Measurements from ENCODE around the gene SCP2. TPM values are rescaled to one million over a fixed set of nuclear protein-coding genes. Genes with fewer than 3 reads are reported as not detected.

The SCP2 gene
- total RNA-seq, 1 experiment from 2014 or later = 56.4 TPM

DNA sequence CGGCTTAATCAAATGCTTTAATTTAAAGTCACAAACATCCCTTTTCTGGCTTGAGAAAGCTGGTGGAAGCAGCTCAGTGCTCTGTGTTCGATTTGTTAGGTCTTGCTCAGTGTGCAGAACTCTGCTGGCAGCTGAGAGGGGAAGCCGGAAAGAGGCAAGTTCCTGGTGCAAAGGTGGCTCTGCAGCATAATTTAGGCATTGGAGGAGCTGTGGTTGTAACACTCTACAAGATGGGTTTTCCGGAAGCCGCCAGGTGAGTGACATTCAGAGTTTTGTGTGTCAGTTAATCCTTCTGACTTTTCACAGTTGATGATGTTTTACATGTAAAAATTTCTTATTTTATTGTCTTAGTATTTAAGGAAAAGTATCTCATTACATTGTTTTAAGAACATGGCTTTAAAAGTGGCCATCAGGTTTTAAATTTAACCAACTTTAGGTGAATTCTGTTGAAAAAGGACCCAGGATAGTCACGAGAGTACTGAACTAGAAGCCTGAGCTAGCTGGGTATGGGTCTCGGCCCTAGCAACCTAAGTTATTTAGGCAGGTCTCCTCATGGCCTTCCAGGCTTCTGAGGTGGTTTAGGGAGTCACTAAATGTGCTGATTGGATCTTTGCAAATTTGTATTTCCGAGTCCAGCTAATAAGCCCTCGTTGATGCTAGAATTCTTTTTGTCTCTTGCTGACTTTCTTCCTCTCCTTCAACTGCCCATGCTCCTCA lies 87.9 kb downstream of the SCP2 start (continued):
- TF ChIP-seq, protein P1, sequence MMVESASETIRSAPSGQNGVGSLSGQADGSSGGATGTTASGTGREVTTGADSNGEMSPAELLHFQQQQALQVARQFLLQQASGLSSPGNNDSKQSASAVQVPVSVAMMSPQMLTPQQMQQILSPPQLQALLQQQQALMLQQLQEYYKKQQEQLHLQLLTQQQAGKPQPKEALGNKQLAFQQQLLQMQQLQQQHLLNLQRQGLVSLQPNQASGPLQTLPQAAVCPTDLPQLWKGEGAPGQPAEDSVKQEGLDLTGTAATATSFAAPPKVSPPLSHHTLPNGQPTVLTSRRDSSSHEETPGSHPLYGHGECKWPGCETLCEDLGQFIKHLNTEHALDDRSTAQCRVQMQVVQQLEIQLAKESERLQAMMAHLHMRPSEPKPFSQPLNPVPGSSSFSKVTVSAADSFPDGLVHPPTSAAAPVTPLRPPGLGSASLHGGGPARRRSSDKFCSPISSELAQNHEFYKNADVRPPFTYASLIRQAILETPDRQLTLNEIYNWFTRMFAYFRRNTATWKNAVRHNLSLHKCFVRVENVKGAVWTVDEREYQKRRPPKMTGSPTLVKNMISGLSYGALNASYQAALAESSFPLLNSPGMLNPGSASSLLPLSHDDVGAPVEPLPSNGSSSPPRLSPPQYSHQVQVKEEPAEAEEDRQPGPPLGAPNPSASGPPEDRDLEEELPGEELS (CRISPR knock-in tag; IDR thresholded peaks at IDR 0.05) = no peak
- no peak for TF ChIP-seq JAZF1 (CRISPR knock-in tag; IDR thresholded peaks at IDR 0.05)
- no peak for TF ChIP-seq E2F5 (CRISPR knock-in tag; IDR thresholded peaks at IDR 0.05)
- TF ChIP-seq USF1 (CRISPR knock-in tag; IDR thresholded peaks at IDR 0.05) = no peak
- TF ChIP-seq, protein P2, sequence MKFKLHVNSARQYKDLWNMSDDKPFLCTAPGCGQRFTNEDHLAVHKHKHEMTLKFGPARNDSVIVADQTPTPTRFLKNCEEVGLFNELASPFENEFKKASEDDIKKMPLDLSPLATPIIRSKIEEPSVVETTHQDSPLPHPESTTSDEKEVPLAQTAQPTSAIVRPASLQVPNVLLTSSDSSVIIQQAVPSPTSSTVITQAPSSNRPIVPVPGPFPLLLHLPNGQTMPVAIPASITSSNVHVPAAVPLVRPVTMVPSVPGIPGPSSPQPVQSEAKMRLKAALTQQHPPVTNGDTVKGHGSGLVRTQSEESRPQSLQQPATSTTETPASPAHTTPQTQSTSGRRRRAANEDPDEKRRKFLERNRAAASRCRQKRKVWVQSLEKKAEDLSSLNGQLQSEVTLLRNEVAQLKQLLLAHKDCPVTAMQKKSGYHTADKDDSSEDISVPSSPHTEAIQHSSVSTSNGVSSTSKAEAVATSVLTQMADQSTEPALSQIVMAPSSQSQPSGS (CRISPR knock-in tag; IDR thresholded peaks at IDR 0.05; ENCODE audit: borderline replicate concordance, low read depth) = no peak
- TF ChIP-seq HMGA2 (CRISPR knock-in tag; IDR thresholded peaks at IDR 0.05) = no peak
- TF ChIP-seq CBFB (CRISPR knock-in tag; IDR thresholded peaks at IDR 0.05; ENCODE audit: low read depth) = no peak
- no peak for TF ChIP-seq NFATC4 (CRISPR knock-in tag; IDR thresholded peaks at IDR 0.05)
- TF ChIP-seq ZNF396 (CRISPR knock-in tag; IDR thresholded peaks at IDR 0.05; ENCODE audit: borderline replicate concordance) = no peak
- no peak for TF ChIP-seq FOXJ3 (CRISPR knock-in tag; IDR thresholded peaks at IDR 0.05; ENCODE audit: borderline replicate concordance)
- no peak for TF ChIP-seq ZNF416 (CRISPR knock-in tag; IDR thresholded peaks at IDR 0.05)
- no peak for TF ChIP-seq ZNF138 (CRISPR knock-in tag; conservative IDR thresholded peaks at IDR 0.05)
- peak; percentile 35; the same call in 1 of the 2 replicates for TF ChIP-seq GABPB1 (CRISPR knock-in tag; IDR thresholded peaks at IDR 0.05)
- 0 out of 2 replicates have a peak, but pooled peaks have one; percentile 41 for TF ChIP-seq ETV6 (CRISPR knock-in tag; IDR thresholded peaks at IDR 0.05)
- 0 out of 2 replicates have a peak, but pooled peaks have one; percentile 44 for TF ChIP-seq SP1 (CRISPR knock-in tag; conservative IDR thresholded peaks at IDR 0.05)
- TF ChIP-seq PREB (CRISPR knock-in tag; IDR thresholded peaks at IDR 0.05; ENCODE audit: borderline replicate concordance) = no peak
- no peak for TF ChIP-seq RELA (CRISPR knock-in tag; IDR thresholded peaks at IDR 0.05; ENCODE audit: borderline replicate concordance)
- TF ChIP-seq ZNF317 (CRISPR knock-in tag; IDR thresholded peaks at IDR 0.05; ENCODE audit: borderline replicate concordance, low read depth) = no peak
- TF ChIP-seq, protein P3, sequence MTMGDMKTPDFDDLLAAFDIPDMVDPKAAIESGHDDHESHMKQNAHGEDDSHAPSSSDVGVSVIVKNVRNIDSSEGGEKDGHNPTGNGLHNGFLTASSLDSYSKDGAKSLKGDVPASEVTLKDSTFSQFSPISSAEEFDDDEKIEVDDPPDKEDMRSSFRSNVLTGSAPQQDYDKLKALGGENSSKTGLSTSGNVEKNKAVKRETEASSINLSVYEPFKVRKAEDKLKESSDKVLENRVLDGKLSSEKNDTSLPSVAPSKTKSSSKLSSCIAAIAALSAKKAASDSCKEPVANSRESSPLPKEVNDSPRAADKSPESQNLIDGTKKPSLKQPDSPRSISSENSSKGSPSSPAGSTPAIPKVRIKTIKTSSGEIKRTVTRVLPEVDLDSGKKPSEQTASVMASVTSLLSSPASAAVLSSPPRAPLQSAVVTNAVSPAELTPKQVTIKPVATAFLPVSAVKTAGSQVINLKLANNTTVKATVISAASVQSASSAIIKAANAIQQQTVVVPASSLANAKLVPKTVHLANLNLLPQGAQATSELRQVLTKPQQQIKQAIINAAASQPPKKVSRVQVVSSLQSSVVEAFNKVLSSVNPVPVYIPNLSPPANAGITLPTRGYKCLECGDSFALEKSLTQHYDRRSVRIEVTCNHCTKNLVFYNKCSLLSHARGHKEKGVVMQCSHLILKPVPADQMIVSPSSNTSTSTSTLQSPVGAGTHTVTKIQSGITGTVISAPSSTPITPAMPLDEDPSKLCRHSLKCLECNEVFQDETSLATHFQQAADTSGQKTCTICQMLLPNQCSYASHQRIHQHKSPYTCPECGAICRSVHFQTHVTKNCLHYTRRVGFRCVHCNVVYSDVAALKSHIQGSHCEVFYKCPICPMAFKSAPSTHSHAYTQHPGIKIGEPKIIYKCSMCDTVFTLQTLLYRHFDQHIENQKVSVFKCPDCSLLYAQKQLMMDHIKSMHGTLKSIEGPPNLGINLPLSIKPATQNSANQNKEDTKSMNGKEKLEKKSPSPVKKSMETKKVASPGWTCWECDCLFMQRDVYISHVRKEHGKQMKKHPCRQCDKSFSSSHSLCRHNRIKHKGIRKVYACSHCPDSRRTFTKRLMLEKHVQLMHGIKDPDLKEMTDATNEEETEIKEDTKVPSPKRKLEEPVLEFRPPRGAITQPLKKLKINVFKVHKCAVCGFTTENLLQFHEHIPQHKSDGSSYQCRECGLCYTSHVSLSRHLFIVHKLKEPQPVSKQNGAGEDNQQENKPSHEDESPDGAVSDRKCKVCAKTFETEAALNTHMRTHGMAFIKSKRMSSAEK (CRISPR knock-in tag; IDR thresholded peaks at IDR 0.05; ENCODE audit: borderline replicate concordance) = no peak
- TF ChIP-seq NR2C2 (CRISPR knock-in tag; IDR thresholded peaks at IDR 0.05) = no peak
- TF ChIP-seq NFE2L1 (CRISPR knock-in tag; IDR thresholded peaks at IDR 0.05) = no peak
- peak; percentile 62; the same call in 1 of the 2 replicates for TF ChIP-seq FOXK1 (CRISPR knock-in tag; IDR thresholded peaks at IDR 0.05)
- TF ChIP-seq ZNF232 (CRISPR knock-in tag; IDR thresholded peaks at IDR 0.05) = no peak
